H1 (cell line): ENCODE measurements around the gene TCF7L1.

Source experiments
- ATF3 ChIP-seq: IDR thresholded peaks from 2 replicates; pipeline ENCODE4 v1.6.1; 2011; ENCODE audit warnings: low read depth, mild to moderate bottlenecking, low read length; ENCODE audit not compliant: insufficient read depth
- BCL11A ChIP-seq, 2 experiments: IDR thresholded peaks; one replicate each; pipeline ENCODE4 v1.6.1; 2011; ENCODE audit warnings: low read depth in 2 of 2, low read length in 2 of 2, mild to moderate bottlenecking in 2 of 2
- CEBPB ChIP-seq: IDR thresholded peaks from 2 replicates; pipeline ENCODE4 v1.6.1; 2012; ENCODE audit warnings: low read depth, low read length
- CTCF ChIP-seq, 3 experiments: IDR thresholded peaks; 1 replicate in 2 of 3; 2 replicates in 1 of 3; pipeline versions ENCODE4 v1.5.1 to v1.6.1; 2011; ENCODE audit warnings: low read length in 3 of 3, mild to moderate bottlenecking in 3 of 3, inconsistent platforms in 2 of 3, low read depth in 1 of 3, moderate library complexity in 1 of 3; ENCODE audit not compliant: insufficient read depth in 1 of 3; ENCODE audit errors: control extremely low read depth in 1 of 3
- EP300 ChIP-seq, 2 experiments: IDR thresholded peaks; 1 replicate in 1 of 2; 2 replicates in 1 of 2; pipeline ENCODE4 v1.6.1; 2011 to 2012; ENCODE audit warnings: low read depth in 2 of 2, low read length in 2 of 2, mild to moderate bottlenecking in 2 of 2, borderline replicate concordance in 1 of 2, inconsistent platforms in 1 of 2, moderate library complexity in 1 of 2
- EZH2 ChIP-seq: fragments of 200-600 bp; sonication (generic); IDR thresholded peaks from 2 replicates; pipeline ENCODE4 v1.7.1; 2012; ENCODE audit warnings: low read depth, mild to moderate bottlenecking, moderate library complexity, low read length, inconsistent platforms; ENCODE audit not compliant: severe bottlenecking
- GABPA ChIP-seq: IDR thresholded peaks from 2 replicates; pipeline ENCODE4 v1.6.1; 2011; ENCODE audit warnings: mild to moderate bottlenecking, low read length, moderate library complexity, borderline replicate concordance; ENCODE audit not compliant: insufficient read depth
- MAFK ChIP-seq: IDR thresholded peaks from 2 replicates; pipeline ENCODE4 v1.6.1; 2012; ENCODE audit warnings: low read depth, mild to moderate bottlenecking, improper control_type of control experiment, low read length
- NANOG ChIP-seq: IDR thresholded peaks from 2 replicates; pipeline ENCODE4 v1.6.1; 2011; ENCODE audit warnings: low read length, low read depth, mild to moderate bottlenecking, inconsistent platforms; ENCODE audit not compliant: insufficient read depth, poor library complexity, severe bottlenecking
- POLR2A ChIP-seq, 2 experiments: IDR thresholded peaks; 1 replicate in 1 of 2; 2 replicates in 1 of 2; pipeline ENCODE4 v1.6.1; 2011; ENCODE audit warnings: low read depth in 2 of 2, low read length in 2 of 2, mild to moderate bottlenecking in 2 of 2; ENCODE audit errors: control extremely low read depth in 1 of 2
- POLR2AphosphoS5 ChIP-seq: IDR thresholded peaks from 2 replicates; pipeline ENCODE4 v1.6.1; 2011; ENCODE audit warnings: low read depth, low read length
- TBP ChIP-seq: IDR thresholded peaks from 2 replicates; pipeline ENCODE4 v1.6.1; 2011; ENCODE audit warnings: low read depth, low read length, improper control_type of control experiment
- TEAD4 ChIP-seq: IDR thresholded peaks from 2 replicates; pipeline ENCODE4 v1.6.1; 2012; ENCODE audit warnings: low read depth, low read length, inconsistent platforms, mixed read lengths

DNA sequence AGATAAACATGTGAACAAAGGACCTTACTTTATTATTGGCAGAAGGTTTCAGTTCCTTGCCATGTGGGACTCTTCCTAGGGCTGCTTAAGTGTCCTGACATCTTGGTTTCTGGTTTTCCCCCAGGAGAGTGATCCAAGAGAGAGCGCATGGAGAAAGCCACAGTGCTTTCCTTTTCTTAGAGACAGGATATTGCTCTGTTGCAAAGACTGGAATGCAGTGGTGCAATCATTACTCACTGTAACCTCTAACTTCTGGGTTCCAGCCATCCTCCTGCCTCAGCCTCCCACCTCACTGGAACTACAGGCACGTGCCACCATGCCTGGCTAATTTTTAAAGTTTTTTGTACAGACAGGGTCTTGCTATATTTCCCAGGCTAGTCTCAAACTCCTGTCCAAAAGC, 38.1 kb upstream of the TCF7L1 start:
- TF ChIP-seq CEBPB (no peak), GABPA (no peak), ATF3 (no peak), POLR2AphosphoS5 (no peak), CTCF (IDR thresholded peaks at IDR 0.05; ENCODE audit: control extremely low read depth in 1 of 3, insufficient read depth in 1 of 3, low read depth in 1 of 3, low read length in 3 of 3) (no peak), MAFK (no peak), TBP (no peak), NANOG (no peak), POLR2A (IDR thresholded peaks at IDR 0.05; ENCODE audit: control extremely low read depth in 1 of 2, low read depth in 2 of 2, low read length in 2 of 2) (no peak), BCL11A (IDR thresholded peaks at IDR 0.05; ENCODE audit: low read depth in 2 of 2, low read length in 2 of 2) (no peak), EP300 (IDR thresholded peaks at IDR 0.05; ENCODE audit: borderline replicate concordance in 1 of 2, low read depth in 2 of 2, low read length in 2 of 2) (no peak), EZH2 (no peak), TEAD4 (no peak)
